ENCODE measurements around the gene CSNK2B. TPM values are rescaled to one million over a fixed set of nuclear protein-coding genes. Genes with fewer than 3 reads are reported as not detected.

Gene CSNK2B
- total RNA-seq, 4 donors from 2014 or later, result 132 to 188 (median 153) TPM

- intact Hi-C loops (cut with DNase I), result no loop called here
- DNase-seq (ENCODE audit: extremely low spot score), result no peak
- Histone ChIP-seq H3K4me1 (peaks cover 15 to 32% (median 24%) of the 10 kb centered on the region in 4 donors), H3K9me3 (no peaks in the 10 kb centered on the region), H3K27ac (replicated peaks in 1 of 4) (peak overlapping the region; percentile 92 to 99 (median 96)), H3K4me3 (peak overlapping the region; percentile 69 to 88 (median 77)), H3K36me3 (peaks cover 29 to 40% (median 36%) of the 10 kb centered on the region in 4 donors), H3K27me3 (no peaks in the 10 kb centered on the region)
- TF ChIP-seq EP300 (IDR thresholded peaks at IDR 0.05) (no peak), POLR2A (IDR thresholded peaks at IDR 0.05; ENCODE audit: low read depth) (no peak), POLR2AphosphoS5 (IDR thresholded peaks at IDR 0.05) (no peak), CTCF (IDR thresholded peaks at IDR 0.05) (no peak)
- 5% methylated on average over 15 of the region's 15 CpGs for WGBS
Measured at GRCh38 chr6:31621320-31621939, 44.5 kb upstream of the CSNK2B start.

DNA sequence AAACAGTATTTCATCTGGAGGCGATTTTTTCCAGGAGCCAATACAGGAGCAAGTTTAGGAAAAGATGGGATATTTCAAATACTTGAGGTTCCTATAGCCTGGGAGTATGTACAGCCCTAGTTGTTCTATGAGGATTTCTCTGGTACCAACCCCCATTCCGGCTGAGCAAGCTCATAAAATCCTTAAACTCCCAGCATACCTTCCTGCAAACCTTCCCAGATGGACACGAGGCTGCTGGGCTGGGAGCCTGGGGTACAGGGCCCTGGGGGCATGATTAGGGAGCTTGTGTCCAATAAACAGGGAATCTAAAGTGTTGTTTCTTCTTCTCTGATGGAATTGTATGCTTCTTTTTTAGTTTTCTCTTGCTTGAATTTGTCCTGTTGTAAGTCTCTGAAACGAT, 43.9 kb upstream of the CSNK2B start:
- H3K4me3 ChIP-seq, result peak overlapping the region; percentile 69 to 88 (median 77)
- no peak for TF ChIP-seq POLR2AphosphoS5 (IDR thresholded peaks at IDR 0.05)
- TF ChIP-seq CTCF (IDR thresholded peaks at IDR 0.05), result no peak
- TF ChIP-seq EP300 (IDR thresholded peaks at IDR 0.05), result no peak
- no peak for TF ChIP-seq POLR2A (IDR thresholded peaks at IDR 0.05; ENCODE audit: low read depth)
- peak overlapping the region; percentile 92 to 99 (median 96) for H3K27ac ChIP-seq (replicated peaks in 1 of 4)
- H3K27me3 ChIP-seq, result no peaks in the 10 kb centered on the region
- 23% methylated on average over 4 of the region's 4 CpGs for WGBS
- no peak for DNase-seq (ENCODE audit: extremely low spot score)
- peaks cover 35 to 45% (median 41%) of the 10 kb centered on the region in 4 donors for H3K36me3 ChIP-seq
- no peaks in the 10 kb centered on the region for H3K9me3 ChIP-seq
- peaks cover 15 to 32% (median 24%) of the 10 kb centered on the region in 4 donors for H3K4me1 ChIP-seq
- intact Hi-C loops (cut with DNase I), result no loop called here

- H3K4me1 ChIP-seq, result peaks cover 15 to 32% (median 24%) of the 10 kb centered on the region in 4 donors
- H3K36me3 ChIP-seq, result peaks cover 42 to 52% (median 48%) of the 10 kb centered on the region in 4 donors
- no peak for DNase-seq (ENCODE audit: extremely low spot score)
- intact Hi-C loops (cut with DNase I), result no loop called here
- 42% methylated on average over 10 of the region's 10 CpGs for WGBS
- no peak for TF ChIP-seq POLR2AphosphoS5 (IDR thresholded peaks at IDR 0.05)
- no peak for TF ChIP-seq POLR2A (IDR thresholded peaks at IDR 0.05; ENCODE audit: low read depth)
- no peak for TF ChIP-seq EP300 (IDR thresholded peaks at IDR 0.05)
- no peak for TF ChIP-seq CTCF (IDR thresholded peaks at IDR 0.05)
- H3K4me3 ChIP-seq, result no peak overlapping the region
- no peaks in the 10 kb centered on the region for H3K9me3 ChIP-seq
- no peaks in the 10 kb centered on the region for H3K27me3 ChIP-seq
- peak overlapping the region; percentile 92 to 99 (median 96) for H3K27ac ChIP-seq (replicated peaks in 1 of 4)
Measured at GRCh38 chr6:31622684-31623091, 43.2 kb upstream of the CSNK2B start.

DNA sequence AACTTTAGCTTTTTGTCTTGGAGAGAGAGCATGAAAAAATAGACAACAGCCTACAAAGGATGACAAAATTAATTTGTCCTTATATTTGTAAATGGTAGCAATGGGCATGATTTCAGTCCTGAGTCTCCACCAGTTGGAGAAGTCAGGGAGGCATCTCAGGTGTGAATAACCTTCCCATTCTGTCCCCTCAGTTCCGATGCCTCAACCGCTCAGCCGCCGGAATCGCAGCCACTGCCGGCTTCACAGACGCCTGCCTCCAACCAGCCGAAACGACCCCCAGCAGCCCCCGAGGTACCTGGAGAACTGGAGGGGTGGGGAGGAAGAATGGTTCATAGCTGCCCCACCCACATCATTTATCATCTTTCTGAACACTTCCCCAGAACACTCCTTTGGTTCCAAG, 41.8 kb upstream of the CSNK2B start:
- no peak overlapping the region for H3K4me3 ChIP-seq
- no peaks in the 10 kb centered on the region for H3K27me3 ChIP-seq
- no peak for TF ChIP-seq POLR2A (IDR thresholded peaks at IDR 0.05; ENCODE audit: low read depth)
- TF ChIP-seq POLR2AphosphoS5 (IDR thresholded peaks at IDR 0.05), result no peak
- TF ChIP-seq EP300 (IDR thresholded peaks at IDR 0.05), result no peak
- TF ChIP-seq CTCF (IDR thresholded peaks at IDR 0.05), result no peak
- H3K36me3 ChIP-seq, result peaks cover 55 to 66% (median 62%) of the 10 kb centered on the region in 4 donors
- WGBS, result 79% methylated on average over 10 of the region's 10 CpGs
- peaks cover 15 to 32% (median 23%) of the 10 kb centered on the region in 4 donors for H3K4me1 ChIP-seq
- no peak for DNase-seq (ENCODE audit: extremely low spot score)
- H3K27ac ChIP-seq (replicated peaks in 1 of 4), result no peak overlapping the region
- no peaks in the 10 kb centered on the region for H3K9me3 ChIP-seq
- intact Hi-C loops (cut with DNase I), result no loop called here
